IPS-18c (cell line): Measurements from ENCODE around the gene ITGA11.
"Not testable (repeated sequence)": the region's sequence is repeated elsewhere in the genome, so short reads cannot be mapped to it uniquely, and the experiment has no call there.

ENCODE experiments used
- H3K4me3 ChIP-seq: 2 replicates; pipeline ENCODE4 v1.7.0; 2013; ENCODE audit warnings: low read depth, mild to moderate bottlenecking, low read length, moderate library complexity; ENCODE audit not compliant: insufficient read depth
- H3K9me3 ChIP-seq: one replicate; pipeline ENCODE4 v1.6.1; 2013; ENCODE audit warnings: mild to moderate bottlenecking, low read length, moderate library complexity; ENCODE audit not compliant: control insufficient read depth, insufficient read depth

The ITGA11 gene

GRCh38 chr15:68430471-68431036 is 1.4 kb downstream of the ITGA11 start:
- Histone ChIP-seq H3K4me3 (peak overlapping the region; percentile 59; the same call in 1 of the 2 replicates), H3K9me3 (no peaks in the 10 kb centered on the region)

GRCh38 chr15:68429691-68430470 is 2.1 kb downstream of the ITGA11 start:
- Histone ChIP-seq H3K4me3 (no peak overlapping the region), H3K9me3 (no peaks in the 10 kb centered on the region)

- Histone ChIP-seq H3K9me3 (no peaks in the 10 kb centered on the region), H3K4me3 (no peak overlapping the region)
These were observed 3.5 kb downstream of the ITGA11 start for GRCh38 chr15:68428431-68428940.

GRCh38 chr15:68427963-68428362 is 4.0 kb downstream of the ITGA11 start:
- no peak overlapping the region for H3K4me3 ChIP-seq
- H3K9me3 ChIP-seq = no peaks in the 10 kb centered on the region

- no peak overlapping the region for H3K4me3 ChIP-seq
These were observed 4.6 kb downstream of the ITGA11 start for GRCh38 chr15:68427366-68427765.

GRCh38 chr15:68426116-68426515 is 5.8 kb downstream of the ITGA11 start:
- Histone ChIP-seq H3K9me3 (no peaks in the 10 kb centered on the region), H3K4me3 (no peak overlapping the region)

More at GRCh38 chr15:68427366-68427765, 4.6 kb downstream of the ITGA11 start:
- no peaks in the 10 kb centered on the region for H3K9me3 ChIP-seq

GRCh38 chr15:68425428-68426060 is 6.4 kb downstream of the ITGA11 start:
- no peaks in the 10 kb centered on the region for H3K9me3 ChIP-seq
- H3K4me3 ChIP-seq = no peak overlapping the region

- Histone ChIP-seq H3K4me3 (no peak overlapping the region), H3K9me3 (no peaks in the 10 kb centered on the region)
These were observed 7.1 kb downstream of the ITGA11 start for GRCh38 chr15:68424754-68425390.

- H3K4me3 ChIP-seq = no peak overlapping the region
- H3K9me3 ChIP-seq = no peaks in the 10 kb centered on the region
These were observed 8.3 kb downstream of the ITGA11 start for GRCh38 chr15:68423359-68424296.

- not testable (repeated sequence) for H3K9me3 ChIP-seq, H3K4me3 ChIP-seq
These were observed 9.4 kb downstream of the ITGA11 start for GRCh38 chr15:68422403-68423145.

- H3K4me3 ChIP-seq = no peak overlapping the region
- H3K9me3 ChIP-seq = no peaks in the 10 kb centered on the region
These were observed 10.1 kb downstream of the ITGA11 start for GRCh38 chr15:68421798-68422402.

GRCh38 chr15:68421115-68421551 is 10.8 kb downstream of the ITGA11 start:
- Histone ChIP-seq H3K9me3 (no peaks in the 10 kb centered on the region), H3K4me3 (no peak overlapping the region)

GRCh38 chr15:68420186-68420684 is 11.7 kb downstream of the ITGA11 start:
- no peak overlapping the region for H3K4me3 ChIP-seq
- no peaks in the 10 kb centered on the region for H3K9me3 ChIP-seq

GRCh38 chr15:68419301-68420175 is 12.4 kb downstream of the ITGA11 start:
- H3K9me3 ChIP-seq = no peaks in the 10 kb centered on the region

More at GRCh38 chr15:68419301-68420175, 12.4 kb downstream of the ITGA11 start:
- H3K4me3 ChIP-seq = no peak overlapping the region
